HepG2 (cell line): Measurements from ENCODE around the gene GSTP1. TPM values are rescaled to one million over a fixed set of nuclear protein-coding genes. Genes with fewer than 3 reads are reported as not detected.

Experiments
- ARID3A ChIP-seq: IDR thresholded peaks from 2 replicates; pipeline ENCODE4 v1.6.1; 2012; ENCODE audit warnings: low read depth, low read length, improper control_type of control experiment
- ATM ChIP-seq: fragments of 450-650 bp; IDR thresholded peaks from 2 replicates; pipeline ENCODE4 v1.7.1; 2017; ENCODE audit warnings: mild to moderate bottlenecking, borderline replicate concordance
- CCDC6 ChIP-seq: sonication (generic); formaldehyde crosslinking; IDR thresholded peaks from 2 replicates; pipeline ENCODE4 v1.8.1; 2022; ENCODE audit warnings: mild to moderate bottlenecking, missing genetic modification reagents, moderate library complexity
- DMAP1 ChIP-seq: IDR thresholded peaks from 2 replicates; pipeline ENCODE4 v1.6.1; 2016
- DMTF1 ChIP-seq: sonication (generic); formaldehyde crosslinking; IDR thresholded peaks from 2 replicates; pipeline ENCODE4 v1.4.0; 2020; ENCODE audit warnings: mild to moderate bottlenecking, missing genetic modification reagents
- ELF1 ChIP-seq: sonication (generic); formaldehyde crosslinking; IDR thresholded peaks from 2 replicates; pipeline ENCODE4 v1.4.0; 2020; ENCODE audit warnings: missing genetic modification reagents
- FLYWCH1 ChIP-seq: sonication (generic); formaldehyde crosslinking; IDR thresholded peaks from 2 replicates; pipeline ENCODE4 v1.8.1; 2023; ENCODE audit warnings: mild to moderate bottlenecking, missing genetic modification reagents
- FOXP1 ChIP-seq, 2 experiments: fragments of 450-650 bp in 1 of 2; IDR thresholded peaks; 2 replicates each; pipeline ENCODE4 v1.6.1; 2017 to 2018; ENCODE audit warnings: antibody characterized with exemption in 1 of 2
- HOXA3 ChIP-seq: sonication (generic); formaldehyde crosslinking; IDR thresholded peaks from 2 replicates; pipeline ENCODE4 v1.5.0; 2020; ENCODE audit warnings: missing genetic modification reagents
- KDM5B ChIP-seq: sonication (generic); formaldehyde crosslinking; IDR thresholded peaks from 2 replicates; pipeline ENCODE4 v1.4.0; 2020; ENCODE audit warnings: missing genetic modification reagents, mild to moderate bottlenecking, borderline replicate concordance
- KLF13 ChIP-seq: sonication (generic); formaldehyde crosslinking; IDR thresholded peaks from 2 replicates; pipeline ENCODE4 v1.4.0; 2020; ENCODE audit warnings: mild to moderate bottlenecking, missing genetic modification reagents
- MAFK ChIP-seq, 2 experiments: IDR thresholded peaks in 1 of 2; conservative IDR thresholded peaks in 1 of 2; 2 replicates each; pipeline ENCODE4 v1.6.1; 2011; ENCODE audit warnings: improper control_type of control experiment in 2 of 2, low read length in 2 of 2
- MAX ChIP-seq: IDR thresholded peaks from 2 replicates; pipeline ENCODE4 v1.6.1; 2012; ENCODE audit warnings: inconsistent platforms
- POLR2G ChIP-seq: fragments of 200-400 bp; formaldehyde crosslinking; IDR thresholded peaks from 2 replicates; pipeline ENCODE4 v1.6.1; 2018; ENCODE audit warnings: mild to moderate bottlenecking, low read depth, low read length, moderate library complexity
- RFXANK ChIP-seq: IDR thresholded peaks from 2 replicates; pipeline ENCODE4 v1.6.1; 2016
- XBP1 ChIP-seq: sonication (generic); formaldehyde crosslinking; IDR thresholded peaks from 2 replicates; pipeline ENCODE4 v1.5.0; 2020; ENCODE audit warnings: missing genetic modification reagents
- ZBTB2 ChIP-seq: sonication (generic); formaldehyde crosslinking; IDR thresholded peaks from 2 replicates; pipeline ENCODE4 v1.8.0; 2022; ENCODE audit warnings: low read depth, missing genetic modification reagents
- ZMAT3 ChIP-seq: sonication (generic); formaldehyde crosslinking; conservative IDR thresholded peaks from 2 replicates; pipeline ENCODE4 v1.7.0; 2021; ENCODE audit warnings: missing genetic modification reagents
- ZNF234 ChIP-seq: sonication (generic); formaldehyde crosslinking; conservative IDR thresholded peaks from 2 replicates; pipeline ENCODE4 v1.5.1; 2020; ENCODE audit warnings: mild to moderate bottlenecking, missing genetic modification reagents
- ZNF512 ChIP-seq: sonication (generic); formaldehyde crosslinking; IDR thresholded peaks from 2 replicates; pipeline ENCODE4 v1.4.0; 2020; ENCODE audit warnings: mild to moderate bottlenecking, missing genetic modification reagents
- ZNF7 ChIP-seq: IDR thresholded peaks from 2 replicates; pipeline ENCODE4 v1.6.1; 2016; ENCODE audit warnings: missing biosample characterization, missing genetic modification reagents
- polyA plus RNA-seq, 8 experiments: library from polyadenylated mRNA; depleted of rRNA in 3 of 8; stranded (reverse) in 7 of 8; unstranded in 1 of 8; fragments of >200 nt; fragmentation: Illumina TruSeq in 4 of 8; extraction: Trizol in 4 of 8; gene quantifications; 2 replicates each; pipeline versions ENCODE4 v1.2.1 to v1.2.3, GENCODE V29; 2011 to 2016; ENCODE audit warnings: low read depth in 4 of 8, missing spikeins in 1 of 8, mixed read lengths in 1 of 8; ENCODE audit not compliant: insufficient read depth in 1 of 8
- total RNA-seq, 5 experiments: library from RNA; depleted of rRNA; stranded (reverse); fragments of >200 nt; fragmentation: Illumina TruSeq; extraction: Trizol; gene quantifications; 2 replicates each; pipeline ENCODE4 v1.2.3, GENCODE V29; 2016; ENCODE audit warnings: low read depth in 1 of 5

Gene GSTP1
- total and polyA plus RNA-seq, 2 of the 13 experiments (the other 11 are each of a cell fraction or from before 2014, with no cell fraction given) = not detected

GRCh38 chr11:67630228-67630942, 46.8 kb downstream of the GSTP1 start (continued):
- TF ChIP-seq DMTF1 (CRISPR knock-in tag) (no peak), ZNF7 (CRISPR knock-in tag) (0 out of 2 replicates have a peak, but pooled peaks have one; percentile 11), KLF13 (CRISPR knock-in tag) (no peak), ZNF512 (CRISPR knock-in tag) (no peak), ARID3A (0 out of 2 replicates have a peak, but pooled peaks have one; percentile 34), ATM (no peak), DMAP1 (peak; percentile 54; the same call in 1 of the 2 replicates), ZBTB2 (CRISPR knock-in tag) (peak; percentile 45; the same call in 1 of the 2 replicates), ELF1 (CRISPR knock-in tag) (peak; percentile 68), CCDC6 (CRISPR knock-in tag) (peak; percentile 22; the same call in 1 of the 2 replicates), ZNF234 (CRISPR knock-in tag) (no peak), ZMAT3 (CRISPR knock-in tag) (peak; percentile 50; the same call in 1 of the 2 replicates), MAFK (conservative IDR thresholded peaks at IDR 0.05 in 1 of 2, IDR thresholded peaks at IDR 0.05 in 1 of 2; ENCODE audit: low read length in 2 of 2) (no peak), HOXA3 (CRISPR knock-in tag) (peak; percentile 85), FOXP1 (IDR thresholded peaks at IDR 0.05) (no peak), FOXP1 (CRISPR knock-in tag; IDR thresholded peaks at IDR 0.05) (no peak), KDM5B (CRISPR knock-in tag) (0 out of 2 replicates have a peak, but pooled peaks have one; percentile 41), XBP1 (CRISPR knock-in tag) (no peak), FLYWCH1 (CRISPR knock-in tag) (no peak), MAX (peak; percentile 14; the same call in 1 of the 2 replicates), POLR2G (peak; percentile 68), RFXANK (CRISPR knock-in tag) (0 out of 2 replicates have a peak, but pooled peaks have one; percentile 62)
